Activated B cell treated with CpG ODN at 0.5 μM for 24 hours (primary cell): Measurements from ENCODE around the gene PPP4R2. TPM values are rescaled to one million over a fixed set of nuclear protein-coding genes. Genes with fewer than 3 reads are reported as not detected.

ENCODE experiments used
- ATAC-seq: fragments of 200-7000 bp; cut with Tn5 transposase; one replicate; pipeline ENCODE4 v1.10.0; 2021; ENCODE audit warnings: low read depth, mild to moderate bottlenecking, moderate library complexity
- CTCF ChIA-PET: fragments of 350-600 bp; sonication (Branson Sonifier 250); formaldehyde crosslinking; loops from one replicate; lab custom pipeline; 2021; ENCODE audit warnings: antibody characterized with exemption; lab: Charles Lee
- POLR2A ChIA-PET: fragments of 350-600 bp; sonication (Branson Sonifier 250); formaldehyde crosslinking; loops from one replicate; lab custom pipeline; 2021; ENCODE audit warnings: antibody characterized with exemption; lab: Charles Lee
- DNase-seq: peaks from one replicate; pipeline ENCODE4 v3.0.0; 2022
- H3K27ac Mint-ChIP-seq: one replicate; pipeline ENCODE4 v1.8.0; 2020; ENCODE audit warnings: mixed read lengths
- H3K27me3 Mint-ChIP-seq: one replicate; pipeline ENCODE4 v1.8.0; 2021; ENCODE audit warnings: mixed read lengths
- H3K36me3 Mint-ChIP-seq: one replicate; pipeline ENCODE4 v1.8.0; 2021; ENCODE audit warnings: low read depth, mixed read lengths
- H3K4me1 Mint-ChIP-seq: one replicate; pipeline ENCODE4 v1.8.0; 2021; ENCODE audit warnings: mixed read lengths
- H3K4me3 Mint-ChIP-seq: one replicate; pipeline ENCODE4 v1.8.0; 2020; ENCODE audit warnings: mild to moderate bottlenecking, mixed read lengths
- H3K9me3 Mint-ChIP-seq: one replicate; pipeline ENCODE4 v1.8.0; 2020; ENCODE audit warnings: mixed read lengths
- intact Hi-C: fragments of 100-400 bp; cut with micrococcal nuclease; formaldehyde crosslinking; loops from one replicate; pipeline ENCODE4 v1.15.1; 2024
- total RNA-seq: library from RNA; stranded (reverse); gene quantifications from 2 replicates; pipeline ENCODE4 v1.2.3, GENCODE V29; 2022
- TF ChIP-seq, protein P1 (sequence below): fragments of 200-600 bp; IDR thresholded peaks from one replicate; pipeline ENCODE4 v1.8.0; 2022; ENCODE audit warnings: antibody characterized with exemption, mild to moderate bottlenecking

Gene PPP4R2
- total RNA-seq, 1 donor from 2014 or later, result 59.7 TPM

GRCh38 chr3:72974956-72975355 is 21.7 kb upstream of the PPP4R2 start:
- POLR2A ChIA-PET, result no interaction called here
- Mint-ChIP-seq H3K9me3 (no peaks in the 10 kb centered on the region), H3K36me3 (no peaks in the 10 kb centered on the region), H3K27me3 (peaks cover 6% of the 10 kb centered on the region), H3K4me3 (no peak overlapping the region), H3K4me1 (no peaks in the 10 kb centered on the region), H3K27ac (no peak overlapping the region)
- ATAC-seq (no peak), DNase-seq (no peak)
- CTCF ChIA-PET, result no interaction called here
- intact Hi-C loops, result no loop called here
- TF ChIP-seq, protein P1, sequence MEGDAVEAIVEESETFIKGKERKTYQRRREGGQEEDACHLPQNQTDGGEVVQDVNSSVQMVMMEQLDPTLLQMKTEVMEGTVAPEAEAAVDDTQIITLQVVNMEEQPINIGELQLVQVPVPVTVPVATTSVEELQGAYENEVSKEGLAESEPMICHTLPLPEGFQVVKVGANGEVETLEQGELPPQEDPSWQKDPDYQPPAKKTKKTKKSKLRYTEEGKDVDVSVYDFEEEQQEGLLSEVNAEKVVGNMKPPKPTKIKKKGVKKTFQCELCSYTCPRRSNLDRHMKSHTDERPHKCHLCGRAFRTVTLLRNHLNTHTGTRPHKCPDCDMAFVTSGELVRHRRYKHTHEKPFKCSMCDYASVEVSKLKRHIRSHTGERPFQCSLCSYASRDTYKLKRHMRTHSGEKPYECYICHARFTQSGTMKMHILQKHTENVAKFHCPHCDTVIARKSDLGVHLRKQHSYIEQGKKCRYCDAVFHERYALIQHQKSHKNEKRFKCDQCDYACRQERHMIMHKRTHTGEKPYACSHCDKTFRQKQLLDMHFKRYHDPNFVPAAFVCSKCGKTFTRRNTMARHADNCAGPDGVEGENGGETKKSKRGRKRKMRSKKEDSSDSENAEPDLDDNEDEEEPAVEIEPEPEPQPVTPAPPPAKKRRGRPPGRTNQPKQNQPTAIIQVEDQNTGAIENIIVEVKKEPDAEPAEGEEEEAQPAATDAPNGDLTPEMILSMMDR, result no peak

GRCh38 chr3:72976281-72976741 is 20.3 kb upstream of the PPP4R2 start:
- Mint-ChIP-seq H3K4me1 (no peaks in the 10 kb centered on the region), H3K4me3 (no peak overlapping the region), H3K9me3 (no peaks in the 10 kb centered on the region), H3K27me3 (peaks cover 7% of the 10 kb centered on the region), H3K36me3 (no peaks in the 10 kb centered on the region), H3K27ac (no peak overlapping the region)
- ATAC-seq, result no peak
- ChIA-PET POLR2A (no interaction called here), CTCF (no interaction called here)
- TF ChIP-seq, protein P1, result no peak
- intact Hi-C loops, result no loop called here
- no peak for DNase-seq

GRCh38 chr3:72977060-72977808 is 19.4 kb upstream of the PPP4R2 start:
- ATAC-seq (no peak), DNase-seq (no peak)
- H3K4me3 Mint-ChIP-seq, result no peak overlapping the region
- H3K36me3 Mint-ChIP-seq, result no peaks in the 10 kb centered on the region
- ChIA-PET POLR2A (no interaction called here), CTCF (no interaction called here)
- no peaks in the 10 kb centered on the region for H3K4me1 Mint-ChIP-seq
- no peaks in the 10 kb centered on the region for H3K9me3 Mint-ChIP-seq
- H3K27me3 Mint-ChIP-seq, result peaks cover 10% of the 10 kb centered on the region
- intact Hi-C loops, result no loop called here
- H3K27ac Mint-ChIP-seq, result no peak overlapping the region
- TF ChIP-seq, protein P1, result no peak

- CTCF ChIA-PET, result no interaction called here
- Mint-ChIP-seq H3K36me3 (no peaks in the 10 kb centered on the region), H3K27ac (no peak overlapping the region), H3K4me1 (no peaks in the 10 kb centered on the region), H3K9me3 (no peaks in the 10 kb centered on the region), H3K27me3 (peaks cover 13% of the 10 kb centered on the region), H3K4me3 (no peak overlapping the region)
- TF ChIP-seq, protein P1, result no peak
- intact Hi-C loops, result no loop called here
- DNase-seq (no peak), ATAC-seq (no peak)
- POLR2A ChIA-PET, result interaction anchor here (0.6 kb wide), 1 partner anchor 45 kb away, joined by 8 read pairs; no protein-coding TSS in a partner anchor
These were observed 13.8 kb upstream of the PPP4R2 start for GRCh38 chr3:72982609-72983366.

DNA sequence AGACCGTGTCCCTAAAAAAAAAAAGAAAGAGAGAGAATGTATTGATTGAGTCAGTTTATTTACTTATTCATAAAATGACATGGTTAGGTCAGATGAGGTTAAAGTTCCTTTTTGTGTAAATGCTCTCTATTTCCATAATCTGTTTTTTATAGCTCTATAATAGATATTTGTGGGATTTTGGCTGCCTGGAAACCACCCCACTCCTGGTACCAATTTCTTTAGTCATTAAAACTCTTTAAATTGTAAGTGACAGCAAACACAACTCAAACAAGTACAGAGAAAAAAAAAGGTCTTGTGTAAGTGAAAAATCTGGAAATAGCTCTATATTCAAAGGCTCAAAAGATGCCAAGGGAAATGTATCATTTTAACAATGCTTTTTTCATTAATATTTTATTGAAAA is 11.0 kb upstream of the PPP4R2 start:
- Mint-ChIP-seq H3K27me3 (peaks cover 7% of the 10 kb centered on the region), H3K4me1 (no peaks in the 10 kb centered on the region), H3K4me3 (no peak overlapping the region), H3K36me3 (no peaks in the 10 kb centered on the region), H3K9me3 (no peaks in the 10 kb centered on the region), H3K27ac (no peak overlapping the region)
- TF ChIP-seq, protein P1, result no peak
- CTCF ChIA-PET, result no interaction called here
- ATAC-seq (no peak), DNase-seq (no peak)
- intact Hi-C loops, result no loop called here
- POLR2A ChIA-PET, result no interaction called here
